ENCODE data around the gene TMEM267.
"Not testable (repeated sequence)": the region's sequence is repeated elsewhere in the genome, so short reads cannot be mapped to it uniquely, and the experiment has no call there.

TMEM267 gene

DNA sequence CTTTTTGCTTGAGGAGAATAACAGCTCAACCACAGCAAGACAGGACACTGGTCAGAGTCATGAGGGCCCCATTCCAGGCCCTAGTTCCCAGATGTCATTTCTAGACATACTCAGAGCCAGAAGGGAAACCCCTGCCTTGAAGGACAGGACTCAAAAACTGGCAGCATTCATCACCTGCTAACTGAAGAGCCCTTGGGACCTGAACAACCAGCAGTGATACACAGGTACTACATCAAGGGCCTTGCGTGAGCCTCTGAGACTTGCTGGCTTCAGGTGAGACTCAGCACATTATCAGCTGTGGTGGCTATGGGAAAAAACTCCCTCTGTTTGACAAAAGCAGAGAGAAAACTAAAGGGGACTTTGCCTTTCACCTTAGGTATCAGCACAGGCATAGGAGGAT, 22.6 kb downstream of the TMEM267 start:
- in situ Hi-C loops (cut with MboI; ENCODE audit: low sequenced_read_pairs), result no loop called here

DNA sequence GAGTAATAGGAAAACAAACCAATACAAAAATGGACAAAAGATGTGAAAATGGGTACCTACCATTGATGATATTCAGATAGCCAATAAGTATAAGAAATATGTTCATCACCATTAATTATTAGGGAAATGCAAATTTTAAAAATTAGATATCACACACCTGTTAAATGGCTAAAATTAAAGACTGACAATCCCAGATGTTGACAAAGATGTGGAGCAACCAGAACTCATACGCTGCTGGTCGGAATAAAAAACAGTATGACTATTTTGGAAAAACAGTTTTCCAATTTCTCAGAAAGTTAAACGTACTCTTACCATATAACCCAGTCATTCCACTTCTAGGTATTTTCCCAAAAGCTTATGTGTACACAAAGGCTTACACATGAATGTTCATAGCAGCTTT, 27.1 kb downstream of the TMEM267 start:
- in situ Hi-C loops (cut with MboI; ENCODE audit: low sequenced_read_pairs), result no loop called here

DNA sequence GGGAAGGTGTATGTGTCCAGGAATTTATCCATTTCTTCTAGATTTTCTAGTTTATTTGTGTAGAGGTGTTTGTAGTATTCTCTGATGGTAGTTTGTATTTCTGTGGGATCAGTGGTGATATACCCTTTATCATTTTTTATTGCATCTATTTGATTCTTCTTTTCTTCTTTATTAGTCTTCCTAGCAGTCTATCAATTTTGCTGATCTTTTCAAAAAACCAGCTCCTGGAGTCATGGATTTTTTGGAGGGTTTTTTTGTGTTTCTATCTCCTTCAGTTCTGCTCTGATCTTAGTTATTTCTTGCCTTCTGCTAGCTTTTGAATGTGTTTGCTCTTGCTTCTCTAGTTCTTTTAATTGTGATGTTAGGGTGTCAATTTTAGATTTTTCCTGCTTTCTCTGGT, 42.1 kb downstream of the TMEM267 start:
- in situ Hi-C loops (cut with MboI; ENCODE audit: low sequenced_read_pairs), result not testable (repeated sequence)

DNA sequence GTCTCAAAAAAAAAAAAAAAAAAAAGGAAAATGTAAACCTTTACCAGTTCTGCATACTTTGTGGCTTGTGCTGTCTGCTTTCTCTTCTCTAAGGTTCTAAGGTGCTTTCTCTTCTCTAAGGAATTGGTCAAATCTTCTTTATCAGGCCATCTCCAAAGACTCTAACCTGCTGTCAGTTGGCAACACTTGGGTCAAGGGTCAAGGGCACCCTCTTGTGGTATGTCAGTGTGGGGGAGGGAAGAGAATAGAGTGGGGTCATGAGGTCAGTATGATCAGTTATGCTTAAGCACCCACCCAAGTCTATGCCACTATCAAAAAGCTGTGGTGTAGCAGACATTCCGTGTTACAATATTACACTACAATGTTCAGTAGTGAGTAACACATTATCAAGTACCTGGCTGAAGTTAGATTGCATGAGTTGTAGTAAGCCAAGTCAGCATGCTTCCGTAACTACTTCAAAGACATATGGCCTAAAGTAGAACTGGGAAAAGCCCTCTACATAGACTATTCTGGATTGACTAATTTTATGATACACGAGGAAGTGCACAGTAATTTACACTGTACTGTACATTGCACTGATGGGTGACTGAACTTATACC, 46.5 kb downstream of the TMEM267 start:
- in situ Hi-C loops (cut with MboI; ENCODE audit: low sequenced_read_pairs), result no loop called here

DNA sequence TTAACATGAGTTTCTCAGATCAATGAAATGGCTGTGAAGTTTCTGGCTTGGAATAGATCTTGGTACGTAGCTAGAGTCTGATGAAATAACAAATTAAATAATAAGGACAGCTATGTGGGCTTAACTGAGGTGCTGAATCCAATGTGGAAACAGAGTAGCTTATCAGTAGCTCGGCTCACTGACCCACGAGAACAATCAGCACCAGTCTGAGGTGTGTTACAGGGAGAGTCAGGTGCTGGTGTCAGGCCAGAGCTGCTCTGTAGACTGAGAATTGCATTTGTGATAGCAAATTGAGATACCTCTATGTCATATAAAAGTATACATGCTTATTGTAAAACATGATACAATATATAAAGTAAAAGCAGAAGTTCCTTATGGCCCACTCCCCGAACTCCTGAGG, 50.3 kb downstream of the TMEM267 start:
- in situ Hi-C loops (cut with MboI; ENCODE audit: low sequenced_read_pairs), result no loop called here

DNA sequence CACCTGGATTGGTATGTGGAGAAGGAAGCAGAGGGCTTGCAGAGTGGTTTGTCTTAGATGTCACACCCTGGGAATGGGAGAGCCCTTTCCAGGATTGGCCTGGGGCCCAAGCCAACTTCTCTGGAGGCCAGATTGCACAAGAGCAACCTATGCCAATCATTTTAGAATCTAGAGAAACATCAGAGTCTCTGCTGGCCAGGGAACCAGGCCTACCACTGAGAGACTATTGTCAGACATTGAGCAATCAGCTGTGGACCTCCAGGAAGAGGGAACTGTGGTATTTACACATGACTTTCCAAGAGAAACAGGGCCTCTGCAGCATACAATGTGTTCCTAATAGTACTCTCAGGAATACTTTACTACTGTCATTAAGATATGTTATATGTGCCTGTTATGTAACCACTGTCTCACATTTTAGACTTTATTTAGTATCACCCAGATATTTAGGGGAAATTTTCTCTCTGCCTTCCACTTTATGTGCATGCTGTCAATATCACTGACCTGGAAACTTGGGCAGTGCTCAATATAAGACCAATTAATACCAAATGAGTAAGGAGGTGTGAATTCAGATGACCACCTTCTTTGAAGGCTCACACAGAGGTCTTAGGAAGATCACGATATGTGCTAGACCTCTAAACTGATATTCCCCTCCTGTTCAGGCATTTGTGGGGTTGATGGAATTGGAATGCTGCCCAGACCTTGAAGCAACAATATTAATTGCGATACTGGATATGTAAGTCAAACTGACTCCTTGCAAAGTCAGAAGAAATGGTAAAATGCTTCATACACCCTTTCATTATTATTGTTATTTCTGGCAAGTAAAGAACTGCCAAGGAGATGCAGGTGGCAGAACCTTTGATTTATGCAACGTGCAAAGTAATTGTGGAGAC, 50.9 kb downstream of the TMEM267 start:
- in situ Hi-C loops (cut with MboI; ENCODE audit: low sequenced_read_pairs), result no loop called here

DNA sequence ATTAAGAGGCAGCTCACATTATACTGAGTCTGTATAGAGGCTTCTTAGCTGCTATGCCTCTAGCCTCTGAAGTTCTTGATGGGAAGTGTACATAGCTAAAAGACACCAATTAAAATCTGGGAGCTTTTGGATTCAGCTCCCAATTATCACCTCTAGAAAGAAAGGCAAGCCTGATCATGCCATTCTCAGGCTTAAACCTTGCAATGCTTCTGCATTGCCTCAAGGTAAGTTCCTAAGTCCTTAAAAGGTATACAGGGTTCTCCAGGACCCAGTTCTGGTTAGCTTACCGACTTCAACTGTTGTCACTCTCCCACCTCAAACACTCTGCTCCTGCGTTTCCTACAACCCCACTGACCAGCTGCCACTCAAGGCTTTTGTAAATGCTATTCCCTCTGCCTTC, 54.0 kb downstream of the TMEM267 start:
- in situ Hi-C loops (cut with MboI; ENCODE audit: low sequenced_read_pairs), result no loop called here

DNA sequence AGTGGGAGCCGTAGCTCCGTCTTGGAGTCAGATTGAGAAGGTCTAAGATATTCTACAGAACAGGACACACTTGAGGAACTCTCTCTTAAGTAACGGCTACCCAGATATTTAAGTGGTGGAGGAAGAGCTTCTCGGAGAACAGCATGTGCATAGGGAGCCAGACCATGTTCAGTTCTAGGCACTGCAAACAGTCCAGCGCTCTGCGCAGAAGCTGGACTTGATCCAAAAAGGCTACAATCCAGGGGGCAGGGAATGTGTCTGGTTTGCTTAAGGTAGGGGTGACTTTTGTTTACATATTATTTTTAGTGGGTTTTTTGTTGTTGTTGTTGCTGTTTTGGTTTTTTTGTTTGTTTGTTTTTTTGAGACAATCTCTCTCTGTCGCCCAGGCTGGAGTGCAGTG, 54.6 kb downstream of the TMEM267 start:
- in situ Hi-C loops (cut with MboI; ENCODE audit: low sequenced_read_pairs), result no loop called here

DNA sequence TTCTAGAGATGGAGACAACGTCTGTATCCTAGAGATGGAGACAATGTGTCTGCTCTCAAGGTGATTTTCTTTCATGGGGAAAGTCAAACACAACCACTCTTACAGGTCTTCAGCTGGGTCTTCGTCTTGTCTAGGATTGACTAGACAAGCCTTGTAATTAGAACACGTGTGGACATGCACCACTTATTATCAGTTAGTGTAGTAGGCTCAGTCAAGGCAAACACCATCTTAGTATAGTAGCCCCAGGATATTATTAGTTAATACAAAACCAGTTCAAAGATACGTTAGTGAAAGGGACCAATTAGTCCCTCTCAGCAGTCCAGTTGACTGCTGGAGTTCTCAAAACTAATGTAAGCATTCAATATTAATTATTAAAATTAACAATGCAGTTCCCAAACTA, 56.4 kb downstream of the TMEM267 start:
- in situ Hi-C loops (cut with MboI; ENCODE audit: low sequenced_read_pairs), result no loop called here

DNA sequence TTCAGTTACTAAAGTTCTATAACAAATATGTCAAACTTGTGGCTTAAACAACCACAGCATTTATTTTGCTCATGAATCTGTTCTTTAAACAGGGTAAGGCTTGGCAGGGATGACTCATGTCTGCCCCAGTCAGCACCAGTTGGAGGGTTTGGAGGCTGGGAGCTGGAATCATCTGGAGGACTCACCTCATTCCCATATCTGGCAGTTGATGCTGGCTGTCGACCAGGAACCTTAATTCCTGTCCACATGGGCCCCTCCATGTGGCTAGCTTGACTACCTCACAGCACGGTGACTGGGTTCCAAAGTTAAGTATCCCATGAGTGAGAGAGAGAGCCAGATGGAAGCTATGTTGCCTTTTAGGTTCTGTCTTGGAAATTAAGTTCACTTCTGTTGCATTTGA, 57.7 kb downstream of the TMEM267 start:
- in situ Hi-C loops (cut with MboI; ENCODE audit: low sequenced_read_pairs), result no loop called here

DNA sequence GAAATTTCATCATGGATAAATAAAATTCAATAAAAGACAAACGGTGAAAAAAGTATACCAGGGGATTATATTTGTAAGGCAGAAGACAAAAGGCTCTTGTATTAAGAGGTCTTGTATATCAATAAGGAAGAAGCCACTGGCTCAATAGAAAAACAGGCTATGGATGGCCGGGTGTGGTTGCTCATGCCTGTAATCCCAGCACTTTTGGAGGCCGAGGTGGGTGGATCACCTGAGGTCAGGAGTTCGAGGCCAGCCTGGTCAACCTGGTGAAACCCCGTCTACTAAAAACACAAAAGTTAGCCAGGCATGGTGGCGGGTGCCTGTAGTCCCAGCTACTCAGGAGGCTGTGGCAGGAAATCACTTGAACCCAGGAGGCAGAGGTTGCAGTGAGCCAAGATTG, 60.6 kb downstream of the TMEM267 start:
- in situ Hi-C loops (cut with MboI; ENCODE audit: low sequenced_read_pairs), result not testable (repeated sequence)

DNA sequence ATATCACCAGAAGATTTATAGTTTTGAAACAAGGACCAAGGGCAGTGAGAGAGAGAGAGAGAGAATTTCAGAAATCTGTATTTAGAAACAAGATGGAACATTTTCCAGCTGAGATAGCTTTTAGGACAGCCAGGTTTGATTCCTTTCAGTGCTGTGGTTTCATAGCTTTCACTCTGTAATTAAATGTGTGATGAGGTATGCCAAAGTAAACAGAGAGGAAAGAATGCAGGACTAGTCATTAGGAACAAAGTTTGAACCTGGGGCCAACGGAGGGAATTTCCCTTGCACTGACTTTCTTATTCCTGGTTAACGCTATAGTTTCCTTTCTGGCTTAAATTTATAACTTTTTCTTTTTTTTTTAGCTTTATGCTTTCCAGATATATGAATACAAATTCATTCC, 61.5 kb downstream of the TMEM267 start:
- in situ Hi-C loops (cut with MboI; ENCODE audit: low sequenced_read_pairs), result no loop called here

DNA sequence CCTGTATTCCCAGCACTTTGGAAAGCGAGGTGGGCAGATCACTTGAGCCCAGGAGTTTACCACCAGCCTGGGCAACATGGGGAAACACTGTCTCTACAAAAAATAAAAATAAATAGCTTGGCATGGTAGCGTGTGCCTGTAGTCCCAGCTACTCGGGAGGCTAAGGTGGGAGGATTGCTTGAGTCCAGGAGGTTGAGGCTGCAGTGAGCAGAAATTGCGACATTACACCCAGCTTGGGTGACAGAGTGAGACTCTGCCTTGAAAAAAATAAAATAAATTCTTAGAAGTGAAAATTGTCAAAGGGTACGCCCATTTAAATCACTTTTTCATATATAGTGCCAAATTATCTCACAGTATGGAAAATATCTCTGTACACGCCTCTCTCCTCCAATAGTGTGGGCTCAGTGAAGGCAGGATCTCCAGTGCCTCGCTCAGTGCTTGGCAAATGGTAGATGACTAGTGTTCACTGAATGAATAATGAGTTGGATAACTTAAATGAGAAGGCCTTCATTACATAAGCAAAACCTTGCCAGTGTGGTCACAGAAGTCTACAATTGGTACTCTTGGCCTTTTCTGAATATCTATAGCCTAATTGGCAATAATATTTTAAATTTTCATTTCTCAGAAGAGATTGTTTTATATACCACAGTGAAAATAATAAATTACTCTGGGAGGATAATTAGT, 62.1 kb downstream of the TMEM267 start:
- in situ Hi-C loops (cut with MboI; ENCODE audit: low sequenced_read_pairs), result no loop called here

DNA sequence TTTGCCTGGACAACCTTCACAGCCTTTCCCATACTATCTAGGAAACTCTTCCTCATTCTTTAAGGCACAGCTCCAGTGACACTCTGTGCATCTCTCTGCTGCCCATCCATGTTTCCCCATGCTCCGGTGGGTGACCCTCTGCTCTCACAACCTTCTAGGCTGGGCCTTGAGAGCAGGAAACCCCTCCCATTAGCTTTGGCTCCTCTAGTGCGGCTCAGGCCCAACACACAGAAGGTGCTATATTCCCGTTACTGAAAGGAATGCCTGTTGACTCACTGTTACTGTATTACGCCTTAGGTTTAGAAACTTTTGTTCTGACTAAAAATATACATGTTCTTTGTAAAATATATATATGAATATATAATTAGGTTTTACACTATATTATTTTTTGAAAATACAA, 63.4 kb downstream of the TMEM267 start:
- in situ Hi-C loops (cut with MboI; ENCODE audit: low sequenced_read_pairs), result no loop called here

DNA sequence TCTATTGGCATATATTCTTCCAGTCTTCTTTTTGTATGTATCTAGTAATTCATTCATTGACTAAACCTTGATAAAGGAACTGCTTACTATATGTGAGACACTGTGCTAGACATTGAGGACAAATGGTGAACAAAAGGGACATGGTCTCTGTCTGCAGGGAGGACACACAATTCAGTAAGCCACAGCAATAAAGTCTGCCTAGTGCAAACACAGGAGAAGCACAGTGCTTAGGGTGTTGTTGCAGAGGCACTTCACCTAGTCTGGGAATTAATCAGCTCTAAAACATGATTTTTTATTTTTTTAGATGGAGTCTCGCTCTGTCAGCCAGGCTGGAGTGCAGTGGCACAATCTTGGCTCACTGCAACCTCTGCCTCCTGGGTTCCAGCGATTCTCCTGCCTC, 65.1 kb downstream of the TMEM267 start:
- in situ Hi-C loops (cut with MboI; ENCODE audit: low sequenced_read_pairs), result no loop called here

DNA sequence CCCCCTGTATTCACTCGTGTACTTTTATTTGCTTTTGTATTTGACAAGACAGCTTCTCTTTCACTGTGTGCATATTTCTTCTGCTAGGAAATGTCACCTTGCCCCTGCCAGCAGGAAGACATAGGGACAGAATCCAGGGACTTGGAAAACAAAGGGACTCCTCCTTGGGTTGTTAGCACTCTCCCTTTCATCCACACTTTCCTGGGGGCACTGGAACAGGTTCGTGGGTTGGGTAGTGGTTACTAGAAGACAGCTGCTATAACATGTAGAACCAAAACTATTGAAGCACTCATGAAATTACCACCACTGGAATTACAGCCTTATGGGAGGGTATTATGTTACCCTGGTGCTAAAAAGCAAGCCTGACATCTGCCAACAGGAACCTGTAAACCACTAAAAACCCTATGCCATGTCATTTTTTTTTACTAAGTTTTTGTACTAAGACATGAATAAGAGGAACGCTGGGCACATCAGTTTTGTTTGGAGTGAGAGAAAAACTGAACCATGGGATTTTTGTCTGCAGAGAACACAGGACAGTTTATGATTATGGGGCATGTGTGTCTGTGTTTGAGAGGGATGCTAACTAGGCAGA, 66.8 kb downstream of the TMEM267 start:
- in situ Hi-C loops (cut with MboI; ENCODE audit: low sequenced_read_pairs), result no loop called here

DNA sequence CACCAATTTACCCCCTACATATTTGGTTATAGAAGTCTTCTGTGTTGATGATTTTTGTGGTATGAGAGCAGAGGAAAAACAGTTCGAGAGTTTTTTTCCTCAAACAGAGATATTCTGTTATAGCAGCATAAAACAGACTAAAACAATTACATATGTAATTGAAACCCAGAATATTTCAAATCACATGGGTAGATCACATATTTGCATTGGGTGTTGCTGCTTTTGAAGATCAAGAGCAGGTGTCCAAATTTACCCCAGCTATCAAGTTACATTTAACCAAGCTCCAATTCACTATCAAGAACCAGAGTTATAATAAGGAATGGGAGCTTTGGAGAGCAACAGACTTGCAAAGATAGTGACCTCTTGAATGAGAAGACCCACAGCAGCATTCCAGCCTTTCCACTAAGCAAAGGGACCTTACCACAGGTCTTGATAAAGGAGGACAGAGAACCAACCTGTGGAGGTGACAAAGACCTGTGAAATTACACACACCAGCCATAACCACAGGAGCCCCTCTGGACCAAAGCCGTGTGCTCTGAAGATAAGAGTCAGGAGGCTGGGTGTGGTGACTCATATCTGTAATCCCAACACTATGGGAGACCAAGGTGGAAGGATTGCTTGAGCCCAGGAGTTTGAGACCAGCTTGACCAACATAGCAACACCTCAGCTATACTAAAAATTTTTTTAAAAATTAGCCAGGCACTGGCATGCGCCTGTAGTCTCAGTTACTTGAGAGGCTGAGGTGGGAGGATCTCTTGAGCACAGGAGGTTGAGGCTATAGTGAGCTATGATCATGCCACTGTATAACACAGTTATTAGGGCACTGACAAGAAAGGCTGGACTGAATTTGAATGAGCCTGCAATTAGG, 67.5 kb downstream of the TMEM267 start:
- in situ Hi-C loops (cut with MboI; ENCODE audit: low sequenced_read_pairs), result no loop called here

DNA sequence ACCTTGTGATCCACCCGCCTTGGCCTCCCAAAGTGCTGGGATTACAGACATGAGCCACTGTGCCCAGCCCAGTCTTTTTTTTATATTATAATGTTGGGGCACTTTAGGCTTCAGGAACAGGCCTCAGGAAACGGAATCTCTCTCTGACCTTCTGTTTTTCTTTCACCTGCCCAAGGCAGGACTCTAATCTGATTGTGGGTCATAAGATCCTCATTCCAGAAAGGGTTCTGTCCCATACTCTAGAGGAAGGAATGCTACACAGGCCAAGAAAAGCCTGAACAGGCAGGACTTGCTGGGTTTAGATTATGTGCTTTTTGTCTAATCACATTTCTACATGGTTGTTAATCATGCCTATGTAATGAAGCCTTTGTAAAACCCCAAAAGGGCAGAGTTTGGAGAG, 69.7 kb downstream of the TMEM267 start:
- in situ Hi-C loops (cut with MboI; ENCODE audit: low sequenced_read_pairs), result no loop called here

DNA sequence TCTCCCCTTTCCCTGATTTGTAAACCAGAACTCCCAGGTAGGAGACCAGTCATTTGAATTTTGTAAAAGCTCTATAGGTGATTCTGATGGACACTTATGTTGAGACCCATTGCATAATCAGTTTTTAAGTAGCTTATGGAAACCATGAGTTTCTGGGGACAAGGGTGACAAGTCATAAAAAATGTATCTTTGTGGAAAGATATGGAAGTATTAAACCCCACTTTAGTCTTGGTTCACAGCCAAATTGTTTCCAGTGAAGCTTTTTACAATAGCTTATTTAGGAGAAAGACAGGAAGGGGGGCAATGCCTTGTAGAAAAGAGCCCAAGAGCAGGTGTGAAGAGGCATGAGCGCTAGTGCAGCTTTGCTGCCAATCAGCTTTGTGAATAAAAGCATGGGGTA, 71.0 kb downstream of the TMEM267 start:
- in situ Hi-C loops (cut with MboI; ENCODE audit: low sequenced_read_pairs), result no loop called here

DNA sequence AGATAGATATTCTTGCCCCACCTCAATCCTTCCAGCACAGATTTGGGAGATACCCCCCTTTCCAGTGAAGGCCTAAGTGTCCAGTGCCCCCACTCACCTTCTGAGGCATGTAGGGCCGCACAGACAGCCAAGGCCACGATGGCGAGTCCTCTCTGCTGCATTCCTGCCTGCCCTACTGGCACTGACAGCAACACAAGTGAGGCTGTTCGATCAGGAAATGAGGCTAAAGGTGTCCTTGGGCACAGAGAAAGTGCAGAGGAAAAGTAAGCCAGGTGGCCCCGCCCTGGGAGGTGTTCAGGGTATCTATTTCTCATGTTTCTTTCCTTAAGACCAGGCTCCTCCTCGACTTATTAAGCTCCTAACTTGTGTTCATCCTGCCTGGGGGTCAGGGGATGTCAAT, 71.5 kb downstream of the TMEM267 start, which contains the start of gene CCL28:
Gene CCL28 (minus strand): TSS at position 236 of the 400 bp plus-strand sequence. CDS start 75 bp downstream, at position 161.
- in situ Hi-C loops (cut with MboI; ENCODE audit: low sequenced_read_pairs), result no loop called here

DNA sequence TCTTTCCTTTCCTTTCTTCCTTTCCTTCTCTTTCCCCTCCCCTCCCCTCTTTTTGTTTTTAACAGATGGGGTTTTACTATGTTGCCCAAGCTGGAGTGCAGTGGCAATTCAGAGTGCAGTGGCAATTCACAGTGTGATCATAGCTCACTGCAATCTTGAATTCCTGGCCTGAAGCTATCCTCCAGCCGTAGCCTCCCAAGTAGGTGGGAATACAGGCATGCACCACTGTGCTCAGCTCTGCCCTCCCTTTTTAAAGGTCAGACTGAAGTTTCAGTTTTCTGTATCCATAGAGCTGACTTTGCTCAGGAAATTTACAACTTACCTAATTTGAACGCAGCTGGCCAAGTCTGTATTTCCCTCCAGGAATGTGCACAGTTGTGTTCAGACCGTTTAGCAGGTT, 72.2 kb downstream of the TMEM267 start:
- in situ Hi-C loops (cut with MboI; ENCODE audit: low sequenced_read_pairs), result no loop called here

Measured in HL-60/S4 (cell line).